ENCODE measurements around the gene ADAMTS13.

- TF ChIP-seq CTCF (IDR thresholded peaks at IDR 0.05) (no peak), ZFX (IDR thresholded peaks at IDR 0.05; ENCODE audit: borderline replicate concordance) (no peak)
Measured at GRCh38 chr9:133445293-133445969, 23.3 kb downstream of the ADAMTS13 start.

Data from 22Rv1 (cell line).